Motor neuron (in vitro differentiated cells): ENCODE data around the gene NTPCR. TPM values are rescaled to one million over a fixed set of nuclear protein-coding genes. Genes with fewer than 3 reads are reported as not detected.
"Not testable (repeated sequence)": the region's sequence is repeated elsewhere in the genome, so short reads cannot be mapped to it uniquely, and the experiment has no call there.

ENCODE experiments used
- ATAC-seq, 8 experiments: fragments of 200-7000 bp; cut with Tn5 transposase; replicated peaks in 6 of 8; 2 replicates each; pipeline ENCODE4 v1.8.0; 2021; ENCODE audit warnings: mild to moderate bottlenecking in 8 of 8, moderate library complexity in 8 of 8
- H3K27ac ChIP-seq, 2 donors: fragments of 250-450 bp; sonication (Bioruptor Pico); 2 replicates each; pipeline ENCODE4 v1.9.0; 2021; ENCODE audit warnings: antibody characterized with exemption in 2 of 2, mild to moderate bottlenecking in 2 of 2, moderate library complexity in 1 of 2
- H3K4me1 ChIP-seq, 2 donors: fragments of 250-450 bp; sonication (Bioruptor Pico); replicated peaks in 1 of 2; 2 replicates each; pipeline ENCODE4 v1.6.1; 2021; ENCODE audit warnings: antibody characterized with exemption in 2 of 2, mild to moderate bottlenecking in 2 of 2, moderate library complexity in 1 of 2
- H3K4me3 ChIP-seq, 5 donors: fragments of 250-450 bp; sonication (Bioruptor Pico); 2 replicates each; pipeline ENCODE4 v1.9.0; 2021; ENCODE audit warnings: antibody characterized with exemption in 5 of 5, mild to moderate bottlenecking in 5 of 5, moderate library complexity in 4 of 5
- WGBS, 10 experiments: fragments of 450-650 bp; shearing (Covaris generic); methylation state at CpG; one replicate each; pipeline ENCODE4 v1.0.0; 2022; 5-methylcytosine and 5-hydroxymethylcytosine counted together
- in situ Hi-C, 9 experiments: fragments of 400-800 bp; cut with MboI; loops; one replicate each; pipeline ENCODE4 v1.15.0; 2021; ENCODE audit warnings: low sequenced_read_pairs in 9 of 9, low pct_unique_long_range_greater_than_20kb in 2 of 9; ENCODE audit not compliant: unreplicated experiment in 9 of 9
- total RNA-seq, 8 experiments: library from RNA; unstranded; fragments of 300-600 nt; gene quantifications; 2 replicates each; pipeline versions ENCODE4 v1.2.3 to v1.2.4, GENCODE V29; 2022

NTPCR gene
- total RNA-seq, 8 experiments from 2014 or later = 37.7 to 81.4 (median 50.7) TPM

- in situ Hi-C loops, H3K27ac ChIP-seq, ATAC-seq, H3K4me1 ChIP-seq, H3K4me3 ChIP-seq: not testable (repeated sequence)
- 43 to 94% (median 81%) methylated on average over 1 to 2 of the region's 2 CpGs; no CpG with 5 or more reads in 1 of the 10 experiments for WGBS, 10 experiments
Measured at GRCh38 chr1:232914271-232914670, 36.1 kb upstream of the NTPCR start.

- WGBS, 10 experiments = 17 to 100% (median 84%) methylated on average over 1 to 4 of the region's 4 CpGs; no CpG with 5 or more reads in 3 of the 10 experiments
Measured at GRCh38 chr1:232915212-232915611, 35.2 kb upstream of the NTPCR start.

GRCh38 chr1:232917053-232917452 is 33.4 kb upstream of the NTPCR start:
- in situ Hi-C loops = no loop called here
- Histone ChIP-seq H3K4me3 (no peak overlapping the region), H3K27ac (no peak overlapping the region), H3K4me1 (no peaks in the 10 kb centered on the region)
- 55 to 88% (median 81%) methylated on average over 2 to 3 of the region's 3 CpGs; no CpG with 5 or more reads in 3 of the 10 experiments for WGBS, 10 experiments
- no peak for ATAC-seq

More at GRCh38 chr1:232915212-232915611, 35.2 kb upstream of the NTPCR start:
- in situ Hi-C loops = no loop called here
- no peak overlapping the region for H3K4me3 ChIP-seq
- no peaks in the 10 kb centered on the region for H3K4me1 ChIP-seq
- no peak overlapping the region for H3K27ac ChIP-seq
- ATAC-seq = no peak

GRCh38 chr1:232921381-232921780 is 29.0 kb upstream of the NTPCR start:
- WGBS, 10 experiments = 20 to 100% (median 93%) methylated on average over 1 to 2 of the region's 2 CpGs; no CpG with 5 or more reads in 2 of the 10 experiments
- Histone ChIP-seq H3K4me3 (no peak overlapping the region), H3K4me1 (peaks cover 25 to 26% of the 10 kb centered on the region in 2 donors), H3K27ac (no peak overlapping the region)
- ATAC-seq = no peak
- in situ Hi-C loops = no loop called here

DNA sequence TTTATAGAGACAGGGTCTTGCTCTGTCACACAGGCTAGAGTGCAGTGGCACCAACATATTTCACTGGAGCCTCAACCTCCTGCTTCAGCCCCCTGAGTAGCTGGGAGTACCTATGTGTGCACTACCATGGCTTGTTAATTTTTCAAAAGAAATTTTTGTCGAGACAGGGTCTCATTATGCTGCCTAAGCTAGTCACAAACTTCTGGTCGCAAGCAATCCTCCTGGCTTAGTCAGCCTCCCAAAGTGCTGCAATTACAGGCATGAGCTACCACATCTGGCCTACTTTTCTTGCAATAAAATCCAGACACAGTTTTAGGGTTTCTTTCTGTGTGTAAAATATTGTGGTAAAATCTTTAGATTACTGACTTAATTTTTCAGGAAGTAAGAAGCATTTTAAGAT is 27.9 kb upstream of the NTPCR start:
- WGBS, 10 experiments = 0 to 100% (median 84%) methylated on average over 1 to 2 of the region's 2 CpGs; no CpG with 5 or more reads in 2 of the 10 experiments
- H3K4me3 ChIP-seq = no peak overlapping the region
- ATAC-seq = no peak
- in situ Hi-C loops = no loop called here
- H3K27ac ChIP-seq = no peak overlapping the region
- H3K4me1 ChIP-seq = peaks cover 29 to 30% of the 10 kb centered on the region in 2 donors

GRCh38 chr1:232923739-232924386 is 26.5 kb upstream of the NTPCR start:
- Histone ChIP-seq H3K27ac (peak overlapping the region in 1 of 2 donors; percentile 15), H3K4me1 (peaks cover 29 to 30% of the 10 kb centered on the region in 2 donors), H3K4me3 (no peak overlapping the region)
- WGBS, 10 experiments = 54 to 100% (median 91%) methylated on average over 1 to 4 of the region's 4 CpGs; no CpG with 5 or more reads in 2 of the 10 experiments
- in situ Hi-C loops = no loop called here
- peak in 4 of 8 experiments; percentile 24 to 54 (median 28) for ATAC-seq

DNA sequence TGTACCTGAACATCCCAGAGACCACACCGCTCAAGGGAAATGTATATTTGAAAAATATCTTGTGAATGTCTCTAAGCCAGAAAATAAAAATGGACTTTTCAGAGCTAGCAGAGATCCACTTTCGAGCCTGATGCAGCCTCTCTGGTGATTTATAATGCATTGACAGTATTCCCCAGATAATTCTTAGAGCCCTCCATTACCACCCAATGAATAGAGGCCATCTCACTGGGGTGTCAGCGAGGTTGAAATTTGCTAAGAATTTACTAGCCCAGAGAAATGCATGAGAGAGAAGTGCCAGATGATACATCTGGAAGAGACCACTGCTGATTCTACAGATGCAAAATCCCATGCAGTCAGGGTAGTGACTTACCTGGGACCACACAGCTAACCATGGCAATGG is 25.5 kb upstream of the NTPCR start:
- Histone ChIP-seq H3K27ac (peak overlapping the region in 1 of 2 donors; percentile 7), H3K4me1 (peaks cover 29 to 30% of the 10 kb centered on the region in 2 donors), H3K4me3 (no peak overlapping the region)
- in situ Hi-C loops = loop anchor here in 1 of 9 experiments (25.0 kb wide), 1 partner anchor 288 kb away; the partner anchor contains the start of gene SIPA1L2
- WGBS, 10 experiments = 0 to 100% (median 68%) methylated on average over 1 to 3 of the region's 3 CpGs; no CpG with 5 or more reads in 2 of the 10 experiments
- peak in 4 of 8 experiments; percentile 22 to 58 (median 54) for ATAC-seq

- in situ Hi-C loops = loop anchor here in 1 of 9 experiments (25.0 kb wide), 1 partner anchor 288 kb away; the partner anchor contains the start of gene SIPA1L2
- WGBS, 10 experiments = 24 to 80% (median 53%) methylated on average over 1 to 5 of the region's 5 CpGs; no CpG with 5 or more reads in 4 of the 10 experiments
- Histone ChIP-seq H3K27ac (peak overlapping the region; percentile 28 to 40), H3K4me1 (peaks cover 29 to 30% of the 10 kb centered on the region in 2 donors), H3K4me3 (no peak overlapping the region)
- ATAC-seq = peak in 5 of 8 experiments; percentile 81 to 89 (median 86)
Measured at GRCh38 chr1:232925421-232926220, 24.8 kb upstream of the NTPCR start.

DNA sequence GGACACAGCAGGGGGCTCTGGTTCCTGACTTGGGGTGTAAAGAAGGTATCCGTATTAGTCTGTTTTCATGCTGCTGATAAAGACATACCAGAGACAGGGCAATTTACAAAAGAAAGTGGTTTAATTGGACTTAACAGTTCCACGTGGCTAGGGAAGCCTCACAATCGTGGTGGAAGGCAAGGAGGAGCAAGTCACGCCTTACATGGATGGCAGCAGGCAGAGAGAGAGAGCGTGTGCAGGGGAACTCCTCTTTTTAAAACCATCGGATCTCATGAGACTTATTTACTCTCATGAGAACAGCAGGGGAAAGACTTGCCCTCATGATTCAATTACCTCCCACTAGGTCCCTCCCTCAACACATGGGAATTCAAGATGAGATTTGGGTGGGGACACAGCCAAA is 23.2 kb upstream of the NTPCR start:
- in situ Hi-C loops = loop anchor here in 1 of 9 experiments (25.0 kb wide), 1 partner anchor 290 kb away; the partner anchor contains the start of gene SIPA1L2
- H3K4me3 ChIP-seq, ATAC-seq, H3K27ac ChIP-seq: not testable (repeated sequence)
- WGBS, 10 experiments = 29 to 100% (median 82%) methylated on average over 1 to 6 of the region's 6 CpGs
- peaks cover 29 to 30% of the 10 kb centered on the region in 2 donors for H3K4me1 ChIP-seq

- Histone ChIP-seq H3K4me1 (peaks cover 29 to 30% of the 10 kb centered on the region in 2 donors), H3K4me3 (no peak overlapping the region), H3K27ac (no peak overlapping the region)
- WGBS, 10 experiments = 73 to 100% (median 93%) methylated on average over 1 to 4 of the region's 4 CpGs; no CpG with 5 or more reads in 3 of the 10 experiments
- ATAC-seq = no peak
- in situ Hi-C loops = loop anchor here in 1 of 9 experiments (25.0 kb wide), 1 partner anchor 291 kb away; the partner anchor contains the start of gene SIPA1L2
Measured at GRCh38 chr1:232927830-232928505, 22.4 kb upstream of the NTPCR start.

- WGBS, 10 experiments = 50 to 100% (median 91%) methylated on average over 1 to 3 of the region's 3 CpGs; no CpG with 5 or more reads in 1 of the 10 experiments
- no peak for ATAC-seq
- in situ Hi-C loops = loop anchor here in 1 of 9 experiments (25.0 kb wide), 1 partner anchor 295 kb away; the partner anchor contains the start of gene SIPA1L2
Measured at GRCh38 chr1:232932486-232933425, 17.7 kb upstream of the NTPCR start.

More at GRCh38 chr1:232932486-232933425, 17.7 kb upstream of the NTPCR start:
- no peak overlapping the region for H3K4me3 ChIP-seq
- H3K4me1 ChIP-seq = no peaks in the 10 kb centered on the region
- no peak overlapping the region for H3K27ac ChIP-seq
